ENCODE measurements around the gene ARHGEF25.
A peak's percentile ranks its signal among the peaks of the same experiment; 100 is the strongest.

Gene ARHGEF25

GRCh38 chr12:57574795-57575194 is 36.4 kb upstream of the ARHGEF25 start:
- no peak for TF ChIP-seq CTCF (IDR thresholded peaks at IDR 0.05; ENCODE audit: insufficient read depth, low read depth, low read length, missing control alignments)
- DNase-seq (ENCODE audit: low read depth): no peak

GRCh38 chr12:57575771-57576612 is 35.2 kb upstream of the ARHGEF25 start:
- TF ChIP-seq CTCF (IDR thresholded peaks at IDR 0.05; ENCODE audit: insufficient read depth, low read depth, low read length, missing control alignments): no peak
- no peak for DNase-seq (ENCODE audit: low read depth)
- no peak overlapping the region for H3K4me3 ChIP-seq (ENCODE audit: low read length)

More at GRCh38 chr12:57574795-57575194, 36.4 kb upstream of the ARHGEF25 start:
- H3K4me3 ChIP-seq (ENCODE audit: low read length): no peak overlapping the region

GRCh38 chr12:57576613-57577160 is 34.5 kb upstream of the ARHGEF25 start:
- H3K4me3 ChIP-seq (ENCODE audit: low read length): no peak overlapping the region
- peak; percentile 57 for DNase-seq (ENCODE audit: low read depth)
- TF ChIP-seq CTCF (IDR thresholded peaks at IDR 0.05; ENCODE audit: insufficient read depth, low read depth, low read length, missing control alignments): no peak

GRCh38 chr12:57577981-57578758 is 33.1 kb upstream of the ARHGEF25 start:
- no peak for DNase-seq (ENCODE audit: low read depth)
- no peak overlapping the region for H3K4me3 ChIP-seq (ENCODE audit: low read length)
- TF ChIP-seq CTCF (IDR thresholded peaks at IDR 0.05; ENCODE audit: insufficient read depth, low read depth, low read length, missing control alignments): no peak

GRCh38 chr12:57579011-57579410 is 32.2 kb upstream of the ARHGEF25 start:
- no peak overlapping the region for H3K4me3 ChIP-seq (ENCODE audit: low read length)
- TF ChIP-seq CTCF (IDR thresholded peaks at IDR 0.05; ENCODE audit: insufficient read depth, low read depth, low read length, missing control alignments): no peak
- DNase-seq (ENCODE audit: low read depth): no peak

GRCh38 chr12:57579677-57580465 is 31.4 kb upstream of the ARHGEF25 start:
- no peak for DNase-seq (ENCODE audit: low read depth)
- no peak for TF ChIP-seq CTCF (IDR thresholded peaks at IDR 0.05; ENCODE audit: insufficient read depth, low read depth, low read length, missing control alignments)
- H3K4me3 ChIP-seq (ENCODE audit: low read length): no peak overlapping the region
